Activated CD4-positive, CD25-positive, alpha-beta regulatory T cell treated with anti-CD3 and anti-CD28 coated beads, Interleukin-2, amount 50 U/mL, for 24 hours (primary cell): Measurements from ENCODE around the gene RAG2.
"Not testable (repeated sequence)": the region's sequence is repeated elsewhere in the genome, so short reads cannot be mapped to it uniquely, and the experiment has no call there.

Source experiments
- ATAC-seq, 2 donors: fragments of 150-1000 bp; cut with Tn5 transposase; one replicate each; pipeline ENCODE4 v1.10.0; 2021; ENCODE audit warnings: mild to moderate bottlenecking in 1 of 2, moderate library complexity in 1 of 2

Gene RAG2

DNA sequence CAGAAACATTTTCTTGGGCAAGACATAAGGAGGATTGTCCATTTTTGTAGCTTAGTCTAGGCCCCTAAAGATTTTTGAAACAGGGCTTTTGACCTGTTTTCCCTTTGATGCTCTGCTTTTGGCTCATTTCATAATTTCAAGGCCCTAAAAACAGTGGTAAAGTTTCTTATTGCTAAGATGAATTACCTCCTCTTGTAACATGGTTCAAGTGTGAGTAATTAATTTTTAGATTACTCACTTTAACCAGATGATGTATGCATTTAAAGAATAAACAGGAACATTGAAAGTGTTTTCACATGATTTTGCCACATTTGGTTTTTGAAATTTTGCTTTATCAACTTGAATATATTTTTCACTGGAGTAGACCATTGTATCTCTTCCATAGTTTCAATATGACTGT is 1.2 kb downstream of the RAG2 start:
- ATAC-seq: no peak

DNA sequence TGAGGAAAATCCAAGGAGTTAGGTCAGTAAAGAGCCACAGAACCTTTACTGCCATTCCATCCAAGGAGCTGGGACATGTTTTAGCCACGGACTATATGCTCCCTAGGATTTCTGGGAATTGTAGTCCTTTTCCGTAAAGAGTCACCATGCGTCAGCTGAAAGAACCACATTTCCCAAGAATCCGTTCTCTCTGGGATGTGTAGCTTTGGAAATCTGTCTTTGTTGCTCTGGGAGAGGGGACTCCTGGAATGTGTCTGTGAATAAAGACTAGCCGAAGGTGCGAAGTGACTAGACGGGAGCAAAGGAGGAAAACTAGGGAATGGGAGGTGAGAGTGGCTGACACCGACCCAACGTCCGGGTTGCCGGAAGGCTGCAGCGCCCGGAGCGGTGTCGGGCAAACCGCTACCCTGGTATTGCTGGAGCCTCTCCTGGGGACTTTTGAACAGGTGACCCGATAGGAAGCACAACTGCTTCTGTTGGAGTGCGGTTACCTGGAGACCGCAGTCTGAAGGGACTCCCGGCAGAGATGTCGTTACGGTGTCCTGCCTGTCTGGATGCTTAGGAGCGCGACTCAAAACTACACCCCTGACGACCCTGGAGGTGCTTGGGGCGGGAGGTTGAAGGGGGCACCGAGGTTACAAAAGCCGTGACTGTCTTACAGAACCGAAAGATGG is 3.6 kb downstream of the RAG2 start, which contains the start of gene IFTAP:
Gene IFTAP, plus strand, starts transcription at position 187 of the 674 bp plus-strand sequence. CDS start 15,602 bp downstream, outside the sequence.
- ATAC-seq: peak; percentile 75 to 80

DNA sequence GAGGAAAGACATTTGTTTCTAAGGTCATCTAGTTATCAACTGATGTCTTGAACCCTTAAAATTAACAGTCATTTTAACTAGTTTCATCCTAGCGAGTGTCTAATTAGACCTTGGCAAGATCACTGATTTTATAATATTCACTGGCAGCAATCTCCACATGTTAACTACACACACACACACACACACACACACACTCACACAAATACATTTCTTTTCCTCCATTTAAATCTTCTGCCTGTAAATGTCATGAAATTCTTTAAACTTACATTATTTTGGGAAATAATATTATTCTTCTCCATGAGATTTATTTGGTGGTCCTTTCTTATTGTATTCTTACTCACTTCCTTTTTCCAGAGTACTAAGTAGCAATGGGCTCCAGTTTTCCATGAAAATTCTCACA is 6.6 kb downstream of the RAG2 start:
- no peak for ATAC-seq

DNA sequence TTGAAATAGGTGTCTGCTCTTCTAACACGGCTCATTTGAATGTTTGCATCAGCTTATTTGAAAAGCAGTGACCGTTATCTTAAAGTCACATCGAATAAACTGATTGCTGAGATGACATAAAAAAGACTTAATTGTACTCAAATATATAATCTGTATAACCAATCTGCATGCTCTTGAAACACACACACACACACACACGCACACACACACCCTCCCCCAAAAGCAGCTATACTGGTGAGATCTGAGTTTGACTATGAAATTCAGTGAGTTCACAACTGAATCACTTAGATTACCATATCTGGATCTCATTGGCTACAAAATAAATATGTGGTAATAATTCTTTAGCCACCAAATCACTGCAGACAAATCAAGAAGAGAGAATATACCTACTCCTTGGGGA is 7.5 kb downstream of the RAG2 start:
- no peak for ATAC-seq

DNA sequence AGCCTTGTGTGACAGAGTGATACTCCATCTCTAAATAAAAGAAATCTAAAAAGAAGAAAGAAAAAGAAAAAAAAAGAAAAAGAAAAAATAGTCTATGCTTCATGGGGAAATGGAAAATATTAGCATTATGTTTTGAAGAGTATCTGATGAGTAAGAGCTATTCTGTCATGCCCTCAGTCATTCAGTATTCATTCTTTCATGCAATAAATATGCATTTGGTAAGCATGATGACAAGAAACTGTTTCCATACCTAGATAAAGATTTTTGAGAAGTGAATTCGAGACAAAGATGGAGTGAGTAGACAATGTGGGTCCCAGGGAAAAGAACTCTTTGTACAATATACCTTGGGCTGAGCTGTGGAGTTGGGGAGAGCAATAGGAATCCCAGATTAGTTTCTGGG is 9.9 kb downstream of the RAG2 start:
- no peak for ATAC-seq

DNA sequence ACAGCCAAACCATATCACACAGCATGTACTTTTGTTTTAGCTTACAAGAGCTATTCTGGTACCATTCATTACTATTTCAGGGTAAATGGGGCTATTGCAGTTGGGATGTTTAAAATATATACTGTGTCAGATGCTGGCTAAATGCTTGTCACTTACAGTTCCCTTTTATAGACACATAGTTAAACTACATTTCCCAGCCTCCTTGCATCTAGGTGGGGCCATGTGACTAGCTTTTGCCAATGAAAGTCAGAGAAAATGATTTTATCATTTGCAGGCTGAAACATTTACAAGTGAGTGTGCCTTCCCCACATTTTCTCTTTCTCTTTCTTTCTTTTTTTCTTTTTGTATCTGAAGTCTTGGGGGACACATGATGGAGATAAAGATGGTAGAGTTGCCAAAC is 11.5 kb downstream of the RAG2 start:
- no peak for ATAC-seq

DNA sequence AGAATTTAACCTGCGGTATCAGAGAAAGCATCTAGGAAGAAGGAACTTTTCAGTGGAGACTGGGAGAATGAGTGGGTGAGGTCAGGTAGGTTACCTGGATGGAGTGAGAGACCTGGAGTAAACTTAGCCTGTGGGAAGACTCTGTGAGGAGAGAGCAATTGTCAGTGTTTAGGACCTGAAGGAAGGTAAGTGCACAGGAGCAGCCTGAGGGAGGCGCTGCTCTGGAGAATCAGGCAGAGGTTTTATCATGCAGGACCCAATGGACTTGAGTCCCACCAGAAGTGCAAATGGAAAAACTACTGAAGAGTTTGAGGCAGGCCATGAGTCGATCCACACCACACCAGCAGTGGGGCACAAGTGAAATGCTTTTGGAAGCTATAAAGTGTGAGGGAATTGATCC is 14.4 kb downstream of the RAG2 start:
- ATAC-seq: no peak

DNA sequence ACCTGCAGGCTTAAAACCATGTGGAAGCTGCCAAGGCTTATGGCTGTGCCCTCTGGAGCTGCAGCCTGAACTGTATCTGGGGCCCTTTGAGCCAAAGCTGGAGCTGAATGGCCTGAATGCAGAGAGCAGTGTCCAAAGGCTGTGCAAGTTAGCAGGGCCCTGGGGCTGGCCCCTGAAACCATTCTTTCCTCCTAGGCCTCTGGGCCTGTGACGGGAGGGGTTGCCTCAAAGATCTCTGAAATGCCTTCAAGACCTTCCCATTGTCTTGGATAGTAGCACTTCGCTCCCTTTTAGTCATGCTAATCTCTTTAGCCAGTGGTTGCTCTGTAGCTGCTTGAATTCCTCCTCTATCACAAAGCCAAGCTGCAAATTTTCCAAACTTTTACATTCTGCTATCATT is 16.5 kb downstream of the RAG2 start:
- no peak for ATAC-seq

DNA sequence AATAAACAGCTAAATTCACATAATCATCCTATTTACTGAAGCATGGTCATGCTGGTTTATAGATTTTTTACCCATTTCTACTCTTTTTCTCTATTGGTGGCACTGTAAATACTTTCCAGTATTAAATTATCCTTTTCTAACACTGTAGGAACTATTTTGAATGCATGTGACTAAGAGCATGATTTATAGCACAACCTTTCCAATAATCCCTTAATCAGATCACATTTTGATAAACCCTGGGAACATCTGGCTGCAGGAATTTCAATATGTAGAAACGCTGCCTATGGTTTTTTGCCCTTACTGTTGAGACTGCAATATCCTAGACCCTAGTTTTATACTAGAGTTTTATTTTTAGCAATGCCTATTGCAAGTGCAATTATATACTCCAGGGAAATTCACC is 19.6 kb downstream of the RAG2 start:
- ATAC-seq: no peak

DNA sequence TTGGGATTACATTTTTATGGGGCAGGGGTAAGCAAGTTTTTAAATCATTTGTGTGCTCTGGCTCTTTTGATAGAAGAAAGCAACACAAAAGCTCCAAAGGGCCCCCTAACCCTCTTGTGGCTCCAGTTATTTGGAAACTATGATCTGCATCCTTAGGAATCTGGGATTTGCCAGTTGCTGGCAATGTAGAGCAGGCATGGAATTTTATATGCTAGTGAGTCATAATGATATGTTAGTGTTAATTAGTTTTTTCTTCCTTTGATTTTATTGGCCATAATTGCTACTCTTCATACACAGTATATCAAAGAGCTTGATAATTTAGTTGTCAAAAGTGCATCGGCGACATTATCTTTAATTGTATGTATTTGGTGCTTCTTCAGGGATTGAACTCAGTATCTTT is 20.2 kb downstream of the RAG2 start:
- ATAC-seq: no peak

DNA sequence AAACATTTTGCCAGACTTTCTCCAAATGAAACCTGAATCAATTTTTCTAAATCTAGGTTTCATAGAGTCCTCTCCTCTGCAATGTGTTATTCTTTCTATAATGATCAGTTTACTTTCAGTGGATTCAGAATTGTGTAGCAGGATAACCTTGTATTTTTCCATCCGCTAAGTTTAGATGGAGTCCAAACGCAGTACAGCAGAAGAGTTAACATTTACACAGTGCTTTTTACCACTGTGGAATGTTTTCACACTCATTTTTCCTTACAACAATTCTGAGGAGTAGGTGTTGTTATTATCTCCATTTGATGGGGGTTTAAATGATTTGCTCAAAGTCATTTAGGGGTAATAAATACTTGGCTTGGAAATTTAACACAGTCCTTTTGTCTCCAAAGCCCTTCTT is 20.7 kb downstream of the RAG2 start:
- no peak for ATAC-seq

DNA sequence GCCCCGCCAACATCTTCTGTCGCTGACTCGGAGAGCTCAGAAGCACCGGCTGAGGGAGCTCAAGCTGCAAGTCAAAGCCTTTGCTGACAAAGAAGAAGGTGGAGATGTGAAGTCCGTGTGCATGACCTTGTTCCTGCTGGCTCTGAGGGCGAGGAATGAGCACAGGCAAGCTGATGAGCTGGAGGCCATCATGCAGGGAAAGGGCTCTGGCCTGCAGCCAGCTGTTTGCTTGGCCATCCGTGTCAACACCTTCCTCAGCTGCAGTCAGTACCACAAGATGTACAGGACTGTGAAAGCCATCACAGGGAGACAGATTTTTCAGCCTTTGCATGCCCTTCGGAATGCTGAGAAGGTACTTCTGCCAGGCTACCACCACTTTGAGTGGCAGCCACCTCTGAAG is 23.6 kb downstream of the RAG2 start:
- no peak for ATAC-seq

DNA sequence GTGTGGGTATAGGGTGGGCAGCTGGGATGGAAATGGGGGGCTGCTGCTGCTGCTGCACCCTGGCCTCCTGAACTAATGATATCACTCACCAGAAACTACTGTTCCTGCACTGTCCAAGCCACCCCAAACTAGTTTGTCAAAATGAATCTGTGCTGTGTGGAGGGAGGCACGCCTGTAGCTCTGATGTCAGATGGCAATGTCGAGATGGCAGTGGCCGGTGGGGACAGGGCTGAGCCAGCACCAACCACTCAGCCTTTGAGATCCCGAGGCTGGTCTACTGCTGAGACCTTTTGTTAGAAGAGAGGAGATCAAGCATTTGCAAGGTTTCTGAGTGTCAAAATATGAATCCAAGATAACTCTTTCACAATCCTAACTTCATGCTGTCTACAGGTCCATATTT is 28.9 kb downstream of the RAG2 start:
- ATAC-seq: no peak

DNA sequence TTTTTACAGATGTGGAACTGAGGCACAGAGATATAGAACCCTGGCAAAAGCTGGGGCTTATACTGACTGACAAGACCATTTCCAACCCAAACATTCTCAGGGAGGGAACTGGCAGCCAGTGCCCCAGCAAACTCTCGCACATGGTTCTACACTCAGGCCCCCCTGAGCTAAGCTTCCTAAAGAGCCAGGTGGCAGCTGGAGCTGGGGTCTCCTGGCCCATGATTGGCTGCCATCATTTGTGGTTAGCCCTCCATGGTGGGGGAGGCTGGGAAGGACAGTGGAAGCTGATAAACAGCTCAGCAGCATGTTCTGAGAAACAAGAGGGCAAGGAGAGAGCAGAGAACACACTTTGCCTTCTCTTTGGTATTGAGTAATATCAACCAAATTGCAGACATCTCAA is 30.3 kb downstream of the RAG2 start, which contains the start of gene RAG1:
Gene RAG1, plus strand, starts transcription at position 314 of the 400 bp plus-strand sequence. CDS start 5,298 bp downstream, outside the sequence.
- ATAC-seq: no peak

DNA sequence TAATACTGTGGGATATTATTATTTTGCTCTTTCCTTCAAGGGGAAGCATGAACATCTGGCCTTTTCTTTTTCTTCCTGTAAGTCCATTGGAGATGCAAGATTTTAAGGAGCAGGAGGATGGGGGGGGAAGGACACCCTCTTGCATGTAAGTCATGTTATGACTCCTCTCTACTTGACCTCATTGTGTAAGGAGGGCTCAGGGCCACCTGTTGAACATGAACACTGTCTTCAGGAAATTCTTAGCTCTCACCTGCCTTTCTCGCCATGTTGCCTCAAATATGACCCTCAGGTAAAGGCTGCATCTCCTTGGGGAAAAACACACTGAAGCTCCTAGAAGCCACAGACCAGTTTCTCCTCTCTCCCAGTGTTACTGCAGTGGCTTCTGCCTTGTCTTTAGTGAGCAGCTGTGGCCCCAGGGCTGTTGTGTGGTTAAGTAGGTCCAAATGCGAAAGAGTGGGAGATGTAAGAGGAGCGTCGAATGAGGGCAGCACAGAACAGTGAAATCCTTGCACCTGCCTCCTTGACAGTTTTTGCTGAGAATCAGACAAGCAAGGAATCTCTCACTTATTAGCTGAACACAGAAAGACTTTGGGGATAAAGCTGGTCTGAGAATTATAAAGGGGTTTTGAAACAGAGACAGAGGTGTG is 31.5 kb downstream of the RAG2 start:
- no peak for ATAC-seq

DNA sequence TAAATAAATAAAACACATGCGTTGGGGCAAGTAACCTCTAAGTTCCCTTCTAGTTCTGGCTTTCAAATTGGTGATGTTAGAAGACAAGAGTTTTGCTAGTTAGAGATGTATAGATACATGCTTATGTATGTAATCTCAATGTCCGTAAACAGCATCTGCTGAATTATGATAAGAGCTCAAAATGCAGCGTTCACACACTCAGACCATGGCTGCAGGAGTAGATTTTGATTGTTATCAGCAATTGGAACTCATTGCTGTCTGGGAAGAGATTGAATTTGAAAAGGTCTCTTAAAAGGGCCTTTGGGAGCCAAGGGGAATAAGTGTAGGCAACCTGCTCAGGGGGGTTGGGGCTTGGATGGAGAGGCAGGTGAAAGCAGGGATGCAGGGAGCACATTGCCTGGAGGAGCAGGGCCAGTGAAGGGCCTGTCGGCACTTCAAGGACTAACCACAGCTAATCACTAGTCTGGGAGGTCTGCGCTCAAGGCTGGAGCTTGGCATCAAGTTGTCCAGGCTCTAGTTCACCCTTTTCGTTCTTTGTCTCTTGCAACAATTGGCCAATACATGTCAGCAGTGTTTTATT is 32.9 kb downstream of the RAG2 start:
- ATAC-seq: no peak

DNA sequence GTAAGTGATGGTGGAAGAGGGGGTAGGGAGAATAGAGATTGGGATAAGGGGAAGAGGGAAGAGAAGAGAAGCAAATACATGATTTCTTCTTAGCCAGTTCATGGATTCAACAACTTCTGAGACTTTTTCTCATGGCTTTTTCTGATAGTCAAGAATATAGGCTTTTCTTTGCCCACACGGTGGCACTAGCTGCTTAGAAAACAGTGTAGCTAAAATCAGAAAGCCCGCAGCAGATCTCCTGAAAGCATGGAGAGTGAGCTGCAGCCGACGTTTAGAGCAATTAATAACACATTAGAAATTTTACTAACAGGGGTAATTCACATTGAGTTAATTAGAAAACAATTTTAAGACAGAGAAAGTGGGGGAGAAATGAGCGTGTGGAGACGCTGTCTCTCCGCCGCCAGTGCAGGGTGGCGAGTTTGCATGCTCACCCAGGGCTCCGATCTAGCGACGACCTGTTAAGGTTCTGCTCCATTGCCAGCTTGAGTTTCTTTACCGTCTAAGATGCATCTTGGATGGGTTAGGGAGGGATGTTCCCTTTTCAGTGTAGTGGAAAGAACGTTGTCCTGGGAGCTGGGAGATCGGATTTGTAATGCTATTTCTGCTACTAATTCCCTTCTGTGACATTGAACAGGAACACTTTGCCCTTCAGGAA is 33.5 kb downstream of the RAG2 start:
- no peak for ATAC-seq

DNA sequence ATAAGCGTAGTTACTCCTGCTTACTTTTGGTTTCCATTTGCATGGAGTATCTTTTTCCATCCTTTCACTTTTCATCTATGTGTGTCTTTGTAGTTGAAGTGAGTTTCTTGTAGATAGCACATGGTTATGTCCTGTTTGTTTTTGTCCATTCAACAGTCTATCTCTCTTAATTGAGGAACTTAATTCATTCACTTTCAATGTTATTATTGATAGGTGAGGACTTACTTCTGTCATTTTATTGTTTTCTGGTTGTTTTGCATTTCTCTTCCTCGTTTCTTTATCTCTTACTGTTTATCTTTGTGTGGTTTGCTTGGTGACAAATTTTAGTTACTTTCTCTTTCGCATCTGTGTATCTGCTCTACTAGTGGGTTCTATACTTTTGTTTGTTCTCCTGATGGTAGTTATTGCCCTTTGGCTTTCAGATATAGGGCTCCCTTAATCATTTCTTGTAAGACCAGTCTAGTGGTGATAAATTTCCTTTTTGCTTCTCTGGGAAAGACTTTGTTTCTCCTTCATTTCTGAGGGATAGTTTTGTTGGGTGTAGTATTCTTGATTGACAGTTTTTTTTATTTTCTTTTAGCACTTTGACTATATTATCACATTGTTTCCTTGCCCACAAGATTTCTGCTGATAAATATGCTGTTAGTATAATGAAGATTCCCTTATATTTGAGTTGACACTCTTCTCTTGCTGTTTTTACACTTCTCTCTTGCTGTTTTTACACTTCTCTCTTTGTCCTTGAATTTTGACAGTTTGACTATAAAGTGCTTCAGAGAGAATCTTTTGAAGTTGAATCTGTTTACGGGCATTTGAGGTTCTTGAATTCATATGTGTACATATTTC is 39.2 kb downstream of the RAG2 start:
- ATAC-seq: peak in 1 of 2 donors; percentile 60

DNA sequence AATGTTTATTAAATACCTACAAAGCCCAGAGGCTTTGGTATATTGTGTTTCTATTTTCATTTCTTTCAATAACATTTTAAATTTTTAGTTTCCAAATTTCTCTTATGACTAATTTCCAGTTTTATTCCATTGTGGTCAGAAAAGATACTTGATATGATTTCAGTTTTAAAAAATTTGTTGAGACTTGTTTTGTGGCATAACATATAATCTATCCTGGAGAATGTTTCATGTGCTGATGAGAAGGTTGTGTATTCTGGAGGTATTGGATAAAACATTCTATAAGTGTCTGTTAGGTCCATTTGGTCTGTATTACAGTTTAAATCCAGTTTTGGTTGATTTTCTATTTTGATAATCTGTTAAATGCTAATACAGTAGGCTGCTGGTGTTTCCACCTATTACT is 40.0 kb downstream of the RAG2 start:
- no peak for ATAC-seq

DNA sequence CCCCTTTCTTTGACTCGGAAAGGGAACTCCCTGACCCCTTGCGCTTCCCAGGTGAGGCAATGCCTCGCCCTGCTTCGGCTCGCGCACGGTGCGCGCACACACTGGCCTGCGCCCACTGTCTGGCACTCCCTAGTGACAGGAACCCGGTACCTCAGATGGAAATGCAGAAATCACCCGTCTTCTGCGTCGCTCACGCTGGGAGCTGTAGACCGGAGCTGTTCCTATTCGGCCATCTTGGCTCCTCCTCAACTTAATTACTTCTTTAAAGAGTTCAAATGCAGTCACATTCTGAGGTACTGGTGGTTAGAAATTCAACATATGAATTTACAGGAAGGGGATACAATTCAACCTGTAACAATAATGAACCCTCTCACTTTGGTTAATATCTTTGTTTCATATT is 40.6 kb downstream of the RAG2 start:
- not testable (repeated sequence) for ATAC-seq

DNA sequence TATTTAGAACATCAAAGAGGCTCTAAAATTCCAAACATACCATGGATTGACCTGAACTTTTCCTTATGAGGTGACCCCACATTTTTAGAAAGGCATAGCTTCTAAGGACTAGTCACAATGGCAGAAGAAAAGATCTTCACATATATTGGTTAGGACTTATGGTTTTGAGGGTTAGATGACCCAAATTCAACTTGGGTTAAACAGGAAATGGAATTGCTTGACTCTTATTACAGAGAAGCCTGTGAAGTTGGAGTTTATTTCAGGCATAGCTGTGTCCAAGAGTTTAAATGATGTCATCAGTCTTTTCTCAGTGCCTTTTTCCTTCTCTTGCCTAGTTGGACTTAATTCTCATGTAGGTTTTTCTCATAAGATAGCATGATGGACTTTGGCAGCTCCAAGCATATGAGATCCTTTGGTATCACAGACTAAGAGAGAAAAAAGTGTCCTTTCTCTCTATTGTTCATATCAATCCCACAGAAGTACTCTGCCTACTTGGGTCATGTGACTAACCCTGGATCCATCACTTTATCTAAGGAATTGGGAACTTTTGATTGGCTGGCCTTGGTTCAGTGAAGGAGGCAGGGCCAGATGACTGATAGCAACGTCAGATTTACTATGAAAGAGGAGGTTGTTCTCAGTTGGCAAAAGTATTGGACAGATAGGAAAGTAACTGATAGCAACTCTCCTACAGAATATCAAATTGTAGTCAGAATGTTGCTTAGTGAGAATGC is 47.5 kb downstream of the RAG2 start:
- ATAC-seq: no peak
